Measurements from ENCODE around the gene GRM8.

GRCh38 chr7:127040042-127040441 lies 212.7 kb downstream of the GRM8 start:
- TF ChIP-seq TAF1 (IDR thresholded peaks at IDR 0.05; ENCODE audit: borderline replicate concordance, insufficient read depth, low read length) (no peak), SIN3A (IDR thresholded peaks at IDR 0.05; ENCODE audit: borderline replicate concordance, insufficient read depth, low read length) (no peak), POLR2AphosphoS5 (IDR thresholded peaks at IDR 0.05; ENCODE audit: low read depth, low read length) (no peak), REST (IDR thresholded peaks at IDR 0.05; ENCODE audit: insufficient read depth in 1 of 2, low read depth in 2 of 2, low read length in 2 of 2) (no peak), FOXP2 (optimal IDR thresholded peaks at IDR 0.05; ENCODE audit: borderline replicate concordance, extremely low read depth, extremely low read length, insufficient read depth) (no peak)

Measured in PFSK-1 (cell line).